Measurements from ENCODE around the gene CLASP1.
"Not testable (repeated sequence)": the region's sequence is repeated elsewhere in the genome, so short reads cannot be mapped to it uniquely, and the experiment has no call there.

CLASP1 gene

DNA sequence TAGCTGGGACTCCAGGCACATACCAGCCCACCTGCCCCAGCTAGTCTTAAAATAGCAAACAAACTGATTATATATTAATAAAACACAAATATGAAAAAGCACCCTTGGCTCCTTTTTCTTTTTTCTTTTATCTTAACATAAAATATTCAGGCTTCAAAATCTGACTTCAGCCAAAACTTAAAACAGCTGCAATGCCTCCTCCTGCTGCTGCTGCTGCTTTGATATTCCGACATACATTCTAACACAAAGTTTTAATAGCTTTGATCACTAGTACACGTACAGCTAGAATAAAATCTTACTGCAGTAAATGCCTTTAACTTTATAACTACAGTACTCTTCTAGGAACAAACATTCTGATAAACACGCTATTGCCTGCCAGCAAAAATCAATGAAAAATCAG lies 190.0 kb downstream of the CLASP1 start:
- DNase-seq: no peak

GRCh38 chr2:121456325-121456724 lies 192.9 kb downstream of the CLASP1 start:
- no peak for DNase-seq

- peak; percentile 51 for DNase-seq
These were observed 193.8 kb downstream of the CLASP1 start for GRCh38 chr2:121455446-121455845.

- DNase-seq: no peak
These were observed 194.6 kb downstream of the CLASP1 start for GRCh38 chr2:121454549-121455090.

DNA sequence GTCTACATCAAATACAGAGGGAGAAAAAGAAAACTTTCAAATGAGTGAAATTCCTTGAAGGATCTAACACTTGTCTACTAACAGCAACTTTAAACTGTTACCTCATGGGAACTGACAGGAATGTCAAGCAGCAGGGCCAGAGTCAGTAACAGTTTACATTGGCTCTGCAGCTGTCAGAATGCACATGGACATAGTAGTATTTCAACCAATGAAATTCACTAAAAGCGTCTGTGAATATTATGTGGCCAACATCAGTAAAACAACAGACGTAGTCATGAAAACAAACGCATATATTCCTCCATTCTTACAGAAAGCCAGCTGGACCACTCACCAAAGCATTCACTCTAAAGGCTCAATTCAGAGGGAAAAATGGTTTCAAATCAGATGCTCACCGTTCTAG lies 197.9 kb downstream of the CLASP1 start:
- DNase-seq: no peak

DNA sequence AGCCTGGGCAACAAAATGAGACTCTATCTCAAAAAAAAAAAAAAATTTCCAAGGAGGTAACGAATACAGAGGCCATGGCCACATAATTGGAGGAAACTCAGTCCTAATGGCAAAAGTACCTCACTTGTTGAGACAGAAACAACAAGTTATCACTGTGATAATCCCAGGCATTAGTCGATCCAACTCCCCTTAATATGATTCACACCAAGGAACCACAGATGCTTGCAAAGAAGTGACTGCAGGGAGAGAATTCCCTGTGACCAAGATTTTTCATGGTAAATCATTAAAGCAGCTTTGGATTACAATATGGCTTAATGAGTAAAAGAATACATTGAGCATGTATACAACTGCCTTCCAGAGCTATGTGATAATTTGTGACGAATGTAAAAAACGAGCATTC lies 199.0 kb downstream of the CLASP1 start:
- DNase-seq: no peak

DNA sequence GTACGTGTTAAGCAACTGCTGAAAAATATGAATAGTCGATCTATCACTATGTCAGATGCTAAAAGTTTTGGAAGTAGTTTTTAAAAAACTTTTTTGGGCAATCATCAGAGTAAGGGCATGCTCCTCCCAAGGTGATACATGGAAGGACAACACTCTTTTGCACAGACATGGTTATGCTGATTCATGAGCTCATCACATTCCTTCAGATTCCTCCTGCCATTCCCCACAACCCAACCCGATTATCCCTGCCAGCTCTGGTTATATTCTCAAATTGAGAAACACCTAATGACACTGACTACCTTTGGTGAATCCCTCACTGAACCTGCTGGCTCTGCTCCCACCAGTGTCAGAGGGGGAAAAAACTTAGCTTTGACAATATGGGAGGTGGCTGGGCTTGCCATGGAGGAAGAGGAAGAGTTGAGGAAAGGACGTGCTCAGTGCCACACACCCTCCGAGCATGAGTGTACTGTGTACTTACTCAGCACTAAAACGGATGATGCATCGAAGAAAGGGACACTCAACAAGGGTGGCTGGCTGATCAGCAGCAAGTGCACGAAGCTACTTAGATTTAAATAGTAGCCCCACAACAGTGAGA lies 202.5 kb downstream of the CLASP1 start:
- no peak for DNase-seq

DNA sequence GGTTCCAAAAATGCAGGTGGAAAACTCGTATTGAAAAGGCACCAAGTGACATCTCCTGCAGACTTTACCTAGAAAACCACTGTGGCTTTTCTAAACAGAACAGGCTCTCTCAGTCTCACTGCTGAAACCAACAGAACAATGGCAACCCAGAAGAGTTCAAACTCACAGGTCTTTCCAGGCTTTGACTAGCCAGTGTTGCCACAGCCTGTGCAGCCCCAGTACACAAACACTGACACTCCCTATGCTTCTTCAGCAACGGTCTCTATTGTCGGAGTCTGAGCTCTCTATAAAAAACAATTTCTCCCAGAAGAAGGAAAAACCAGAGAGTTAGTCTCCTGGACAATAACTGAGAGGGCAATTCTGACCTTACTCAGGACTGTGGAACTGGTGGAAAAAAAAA lies 206.4 kb downstream of the CLASP1 start:
- DNase-seq: no peak

DNA sequence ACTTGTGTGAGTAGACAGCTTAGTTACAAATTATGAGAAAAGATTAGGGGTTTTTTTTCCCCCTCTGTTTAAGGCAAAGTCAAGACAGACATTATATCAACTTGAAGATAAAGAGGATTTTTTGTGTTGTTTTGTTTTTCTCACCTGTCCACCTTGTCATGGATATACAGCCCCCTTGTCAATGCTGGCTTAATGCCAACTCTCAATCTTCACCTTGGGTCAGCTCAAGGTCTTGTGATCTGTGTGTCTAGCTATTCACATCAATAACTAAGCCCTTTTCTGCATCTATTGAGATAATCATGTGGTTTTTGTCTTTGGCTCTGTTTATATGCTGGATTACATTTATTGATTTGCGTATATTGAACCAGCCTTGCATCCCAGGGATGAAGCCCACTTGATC lies 211.0 kb downstream of the CLASP1 start:
- not testable (repeated sequence) for DNase-seq

GRCh38 chr2:121436918-121437317 lies 212.3 kb downstream of the CLASP1 start:
- DNase-seq: no peak

GRCh38 chr2:121435790-121436189 lies 213.5 kb downstream of the CLASP1 start:
- no peak for DNase-seq

DNA sequence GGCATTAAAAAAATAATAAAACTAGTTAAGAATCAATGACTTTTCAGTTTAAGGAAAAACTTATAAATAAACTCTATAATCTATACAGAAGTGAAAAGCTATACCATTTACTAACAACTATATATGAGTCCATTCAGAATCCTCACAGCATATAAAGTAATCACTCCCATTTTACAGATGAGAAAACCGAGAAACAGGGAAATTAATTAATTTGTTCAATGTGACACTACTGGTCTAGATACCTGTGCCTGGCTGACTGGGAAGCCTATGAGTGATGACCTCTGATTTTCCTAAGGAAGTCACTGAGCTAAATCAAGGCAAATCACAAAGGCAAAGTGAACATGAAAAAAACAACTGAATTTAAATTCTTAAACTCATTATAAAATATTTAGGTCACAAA lies 218.0 kb downstream of the CLASP1 start:
- no peak for DNase-seq

DNA sequence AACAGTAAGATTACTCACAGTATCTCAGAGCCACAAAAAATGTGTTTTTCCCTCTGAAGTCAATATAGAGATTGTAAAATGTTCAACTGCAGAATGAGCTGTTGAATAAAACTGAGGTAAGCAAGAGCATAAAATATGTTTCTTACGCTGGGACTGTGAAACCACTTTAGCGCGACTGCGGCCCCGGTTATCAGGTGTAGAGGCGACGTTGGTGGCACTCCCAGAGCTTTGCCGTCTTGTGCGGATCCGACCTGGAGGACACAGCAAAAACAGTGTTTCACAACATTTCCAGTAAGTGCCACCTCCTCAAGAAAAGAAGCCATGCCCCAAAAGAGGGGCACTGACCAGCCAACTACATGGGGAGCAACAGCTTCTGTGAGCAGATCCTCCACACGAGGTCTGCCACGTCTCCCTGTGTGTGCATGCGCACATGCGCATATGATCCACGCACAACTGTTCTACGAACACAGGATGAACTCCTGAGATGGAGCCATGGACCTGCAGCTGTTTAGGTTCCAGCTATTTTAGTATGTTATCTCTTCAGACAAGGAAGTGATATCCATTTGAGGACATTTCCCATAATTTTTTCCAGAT lies 219.2 kb downstream of the CLASP1 start:
- DNase-seq: no peak

DNA sequence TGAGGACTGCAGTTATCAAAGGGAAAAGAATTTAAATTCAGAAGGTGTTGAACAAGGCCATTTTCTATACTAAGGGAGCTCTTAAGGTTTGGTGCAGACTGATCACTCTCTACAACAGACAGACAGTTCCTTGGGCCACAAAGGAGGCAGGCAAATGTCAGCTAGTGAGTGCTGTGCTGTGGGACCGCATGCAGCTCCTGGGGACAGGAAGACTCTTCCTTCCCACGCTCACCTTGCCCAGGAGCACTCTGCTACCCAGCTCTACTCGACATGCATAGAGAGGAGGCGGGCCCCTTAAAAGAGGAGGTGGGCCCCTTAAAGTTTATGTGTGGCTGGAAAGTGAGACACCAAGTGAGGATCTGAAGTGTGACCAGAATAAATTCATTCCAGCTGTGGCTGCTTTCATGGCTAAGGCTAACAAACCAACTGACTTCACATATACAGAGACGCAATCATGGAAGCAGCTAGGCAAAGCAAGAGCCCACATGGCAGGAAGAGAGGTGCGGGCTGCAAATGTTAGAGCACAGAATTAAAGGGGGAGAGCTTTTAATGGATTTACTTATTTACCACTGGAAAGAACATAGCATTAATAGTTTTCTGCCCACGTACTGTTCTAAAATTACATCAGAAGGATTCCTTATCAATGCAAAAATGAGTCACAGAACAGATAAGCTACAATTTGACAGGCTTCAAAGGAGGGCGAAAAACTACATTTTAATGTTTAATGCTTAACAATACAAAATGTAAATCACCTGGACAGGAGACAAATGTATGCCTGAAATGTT lies 220.0 kb downstream of the CLASP1 start:
- no peak for DNase-seq

- DNase-seq: no peak
These were observed 222.0 kb downstream of the CLASP1 start for GRCh38 chr2:121427187-121427689.

GRCh38 chr2:121420486-121420885 lies 228.8 kb downstream of the CLASP1 start:
- DNase-seq: no peak

- no peak for DNase-seq
These were observed 230.1 kb downstream of the CLASP1 start for GRCh38 chr2:121419081-121419699.

DNA sequence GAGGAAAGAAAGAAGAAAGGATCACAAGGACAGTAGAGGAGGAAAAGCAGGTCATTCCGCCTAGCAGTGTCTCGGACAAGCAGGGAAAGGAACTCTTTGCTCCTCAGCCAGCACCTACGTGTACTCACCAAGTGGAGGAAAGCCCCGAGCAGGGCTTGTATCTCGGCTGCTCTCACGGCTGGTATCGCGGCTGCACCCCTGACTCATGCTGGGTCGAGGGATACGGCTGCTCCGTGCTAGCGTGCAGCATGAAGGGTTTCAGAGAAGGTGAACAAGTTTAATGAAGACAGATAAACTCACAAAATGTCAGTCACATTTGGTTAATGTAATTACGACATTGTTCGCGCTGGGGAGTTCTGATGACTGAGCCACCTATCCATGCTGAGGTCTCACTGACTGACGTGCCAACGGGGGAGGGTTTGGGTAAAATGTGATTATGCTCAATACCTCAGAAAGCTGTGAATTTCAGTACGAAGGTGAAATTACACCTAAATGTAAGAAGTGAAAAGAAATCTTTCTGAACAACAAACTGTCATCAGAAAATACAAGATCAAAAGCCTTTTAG lies 230.7 kb downstream of the CLASP1 start:
- no peak for DNase-seq

- no peak for DNase-seq
These were observed 231.4 kb downstream of the CLASP1 start for GRCh38 chr2:121417826-121418225.

- no peak for DNase-seq
These were observed 233.5 kb downstream of the CLASP1 start for GRCh38 chr2:121415727-121416126.

DNA sequence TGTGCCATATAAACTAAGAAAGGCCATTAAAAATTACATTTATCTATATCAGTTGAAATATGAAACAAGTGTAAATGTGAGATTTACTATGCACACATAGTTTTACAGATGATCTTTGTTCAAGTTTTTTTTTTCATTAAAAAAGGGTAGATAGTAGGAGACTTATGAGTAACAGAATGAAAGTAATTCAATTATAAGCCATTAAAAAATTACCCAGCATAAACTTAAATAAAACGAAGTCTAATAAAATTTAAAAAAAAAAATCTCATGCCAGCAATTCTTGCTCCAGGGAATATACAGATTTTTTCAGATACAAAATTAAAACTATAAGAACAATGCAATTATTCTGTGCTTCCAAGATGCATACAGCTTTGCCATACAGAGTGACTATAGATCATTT lies 236.9 kb downstream of the CLASP1 start:
- DNase-seq: no peak

DNA sequence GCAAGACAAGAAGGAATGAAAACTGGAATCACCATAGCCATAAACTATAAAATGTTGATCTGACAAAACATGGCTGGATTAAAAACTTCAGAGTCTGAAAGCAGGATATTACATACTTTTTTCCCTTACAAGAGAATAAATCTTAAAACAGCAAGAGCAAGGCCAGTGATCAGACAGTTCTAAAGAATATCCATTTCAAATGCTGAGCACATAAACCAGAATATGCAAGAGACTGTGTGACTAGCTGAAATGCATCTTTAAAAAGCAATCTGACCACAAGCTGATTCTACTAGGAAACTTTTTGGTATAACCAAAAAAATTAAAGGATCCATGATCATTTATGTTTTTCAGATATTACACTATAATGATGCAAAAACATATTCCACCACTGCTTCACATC lies 239.3 kb downstream of the CLASP1 start:
- no peak for DNase-seq

- no peak for DNase-seq
These were observed 239.9 kb downstream of the CLASP1 start for GRCh38 chr2:121409388-121409787.

Measured in hematopoietic multipotent progenitor cell treated with erythropoietin and hydrocortisone succinate and interleukin-3 and kit ligand, for 6 days (in vitro differentiated cells).